Hepatocyte (in vitro differentiated cells): ENCODE measurements around the gene ZG16B. TPM values are rescaled to one million over a fixed set of nuclear protein-coding genes. Genes with fewer than 3 reads are reported as not detected.

Source experiments
- DNase-seq: peaks from one replicate; pipeline ENCODE4 v3.0.0-alpha.2; 2016; ENCODE audit warnings: low spot score
- H2AFZ ChIP-seq: fragments of 200-600 bp; sonication (generic); 2 replicates; pipeline ENCODE4 v1.6.0; 2016; ENCODE audit warnings: antibody characterized with exemption, mild to moderate bottlenecking
- H3K27ac ChIP-seq: fragments of 200-600 bp; sonication (generic); 2 replicates; pipeline ENCODE4 v1.5.1; 2016; ENCODE audit warnings: mild to moderate bottlenecking
- H3K27me3 ChIP-seq: fragments of 200-600 bp; sonication (generic); 2 replicates; pipeline ENCODE4 v1.6.1; 2016
- H3K36me3 ChIP-seq: fragments of 200-600 bp; sonication (generic); replicated peaks from 2 replicates; pipeline ENCODE4 v1.5.1; 2016; ENCODE audit warnings: low read depth; ENCODE audit not compliant: insufficient read depth
- H3K4me1 ChIP-seq: fragments of 200-600 bp; sonication (generic); 2 replicates; pipeline ENCODE4 v1.5.1; 2016; ENCODE audit warnings: mild to moderate bottlenecking, moderate library complexity; ENCODE audit not compliant: insufficient read depth
- H3K4me2 ChIP-seq: fragments of 200-600 bp; sonication (generic); 2 replicates; pipeline ENCODE4 v1.6.0; 2016
- H3K4me3 ChIP-seq: fragments of 200-600 bp; sonication (generic); 2 replicates; pipeline ENCODE4 v1.5.1; 2016; ENCODE audit warnings: mild to moderate bottlenecking
- H3K79me2 ChIP-seq: fragments of 200-600 bp; sonication (generic); 2 replicates; pipeline ENCODE4 v1.6.0; 2017; ENCODE audit warnings: mild to moderate bottlenecking
- H3K9me2 ChIP-seq: fragments of 200-600 bp; sonication (generic); replicated peaks from 2 replicates; pipeline ENCODE4 v1.6.0; 2017; ENCODE audit warnings: mild to moderate bottlenecking; ENCODE audit not compliant: insufficient read depth
- H3K9me3 ChIP-seq: fragments of 200-600 bp; sonication (generic); 2 replicates; pipeline ENCODE4 v1.5.1; 2016; ENCODE audit warnings: low read depth, mild to moderate bottlenecking
- H4K20me1 ChIP-seq: fragments of 200-600 bp; sonication (generic); 2 replicates; pipeline ENCODE4 v1.6.0; 2016; ENCODE audit warnings: mild to moderate bottlenecking; ENCODE audit not compliant: insufficient read depth, poor library complexity, severe bottlenecking
- CTCF ChIP-seq: fragments of 200-600 bp; sonication (generic); IDR thresholded peaks from 2 replicates; pipeline ENCODE4 v1.5.1; 2016; ENCODE audit warnings: antibody characterized with exemption, mild to moderate bottlenecking; ENCODE audit not compliant: poor library complexity
- EZH2 ChIP-seq: fragments of 200-600 bp; sonication (generic); IDR thresholded peaks from 2 replicates; pipeline ENCODE4 v1.6.1; 2016; ENCODE audit warnings: antibody characterized with exemption, mild to moderate bottlenecking, borderline replicate concordance
- EZH2phosphoT487 ChIP-seq: fragments of 200-600 bp; sonication (generic); IDR thresholded peaks from one replicate; pipeline ENCODE4 v1.6.1; 2018; ENCODE audit warnings: antibody characterized with exemption, mild to moderate bottlenecking, low read depth, moderate library complexity; ENCODE audit not compliant: unreplicated experiment, severe bottlenecking
- WGBS: methylation state at CpG from one replicate; pipeline ENCODE4 v1.1.6; 2016; ENCODE audit warnings: low lambda C conversion rate; ENCODE audit errors: missing lambda C conversion rate; 5-methylcytosine and 5-hydroxymethylcytosine counted together
- polyA plus RNA-seq: library from polyadenylated mRNA; unstranded; fragments of >200 nt; fragmentation: Nextera tagmentation; extraction: Ambion mirVana; gene quantifications from 2 replicates; pipeline ENCODE4 v1.2.1, GENCODE V29; 2016
- total RNA-seq: library from RNA; depleted of rRNA; stranded (reverse); fragments of >200 nt; gene quantifications from 2 replicates; pipeline ENCODE4 v1.2.3, GENCODE V29; 2014

The ZG16B gene
- total and polyA plus RNA-seq, 2 experiments from 2014 or later: 4.3 to 4.9 TPM

GRCh38 chr16:2827374-2827791 lies 2.7 kb upstream of the ZG16B start:
- no peaks in the 10 kb centered on the region for H4K20me1 ChIP-seq
- no peak for TF ChIP-seq EZH2
- TF ChIP-seq EZH2phosphoT487: no peak
- no peak for TF ChIP-seq CTCF
- 93% methylated on average over 14 of the region's 15 CpGs for whole genome bisulfite sequencing

GRCh38 chr16:2827831-2828520 lies 2.1 kb upstream of the ZG16B start:
- TF ChIP-seq EZH2 (no peak), CTCF (no peak), EZH2phosphoT487 (no peak)
- no peaks in the 10 kb centered on the region for H3K9me2 ChIP-seq
- 76% methylated on average over 14 of the region's 14 CpGs for WGBS
- H3K79me2 ChIP-seq: no peaks in the 10 kb centered on the region
- H3K36me3 ChIP-seq: no peaks in the 10 kb centered on the region
- no peaks in the 10 kb centered on the region for H3K9me3 ChIP-seq
- DNase-seq: no peak
- no peak overlapping the region for H2AFZ ChIP-seq
- no peaks in the 10 kb centered on the region for H4K20me1 ChIP-seq
- H3K4me1 ChIP-seq: peaks cover 8% of the 10 kb centered on the region
- no peak overlapping the region for H3K27ac ChIP-seq
- H3K4me3 ChIP-seq: no peak overlapping the region
- no peaks in the 10 kb centered on the region for H3K27me3 ChIP-seq
- H3K4me2 ChIP-seq: no peak overlapping the region

More at GRCh38 chr16:2827374-2827791, 2.7 kb upstream of the ZG16B start:
- no peak overlapping the region for H3K4me3 ChIP-seq
- H2AFZ ChIP-seq: no peak overlapping the region
- H3K27ac ChIP-seq: no peak overlapping the region
- H3K27me3 ChIP-seq: no peaks in the 10 kb centered on the region
- no peak for DNase-seq
- no peaks in the 10 kb centered on the region for H3K36me3 ChIP-seq
- no peak overlapping the region for H3K4me2 ChIP-seq
- H3K9me3 ChIP-seq: no peaks in the 10 kb centered on the region
- H3K4me1 ChIP-seq: peaks cover 8% of the 10 kb centered on the region
- H3K79me2 ChIP-seq: no peaks in the 10 kb centered on the region
- no peaks in the 10 kb centered on the region for H3K9me2 ChIP-seq

GRCh38 chr16:2828521-2828840 lies 1.6 kb upstream of the ZG16B start:
- Histone ChIP-seq H3K4me3 (no peak overlapping the region), H3K9me3 (no peaks in the 10 kb centered on the region), H3K27ac (no peak overlapping the region), H3K36me3 (no peaks in the 10 kb centered on the region), H3K9me2 (no peaks in the 10 kb centered on the region), H3K27me3 (no peaks in the 10 kb centered on the region), H3K4me2 (no peak overlapping the region), H3K4me1 (peaks cover 8% of the 10 kb centered on the region), H4K20me1 (no peaks in the 10 kb centered on the region), H2AFZ (no peak overlapping the region), H3K79me2 (no peaks in the 10 kb centered on the region)
- WGBS: 81% methylated on average over 8 of the region's 8 CpGs
- DNase-seq: no peak
- no peak for TF ChIP-seq EZH2phosphoT487
- no peak for TF ChIP-seq CTCF
- TF ChIP-seq EZH2: no peak
